HG03520 (cell line): ENCODE results near the gene CYP24A1.

Experiments
- ATAC-seq: cut with Tn5 transposase; IDR thresholded peaks from one replicate; pipeline ENCODE4 v1.9.1; 2021; ENCODE audit warnings: mild to moderate bottlenecking, moderate library complexity; ENCODE audit not compliant: unreplicated experiment

The CYP24A1 gene

DNA sequence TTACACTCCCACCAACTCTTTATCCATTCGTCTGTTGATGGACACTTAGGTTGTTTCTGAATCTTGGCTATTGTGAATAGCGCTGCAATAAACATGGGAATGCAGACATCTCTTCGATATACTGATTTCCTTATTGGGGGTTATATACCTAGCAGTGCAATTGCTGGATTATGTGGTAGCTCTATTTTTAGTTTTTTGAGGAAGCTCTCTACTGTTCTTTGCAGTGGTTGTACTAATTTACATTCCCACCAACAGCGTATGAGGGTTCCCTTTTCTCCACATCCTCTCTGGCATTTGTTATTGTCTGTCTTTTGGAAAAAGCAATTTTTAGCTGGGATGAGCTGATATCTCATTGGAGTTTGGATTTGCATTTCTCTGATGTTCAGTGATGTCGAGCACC, 29.5 kb upstream of the CYP24A1 start:
- ATAC-seq = no peak

- no peak for ATAC-seq
These were observed 27.6 kb upstream of the CYP24A1 start for GRCh38 chr20:54201268-54201846.

DNA sequence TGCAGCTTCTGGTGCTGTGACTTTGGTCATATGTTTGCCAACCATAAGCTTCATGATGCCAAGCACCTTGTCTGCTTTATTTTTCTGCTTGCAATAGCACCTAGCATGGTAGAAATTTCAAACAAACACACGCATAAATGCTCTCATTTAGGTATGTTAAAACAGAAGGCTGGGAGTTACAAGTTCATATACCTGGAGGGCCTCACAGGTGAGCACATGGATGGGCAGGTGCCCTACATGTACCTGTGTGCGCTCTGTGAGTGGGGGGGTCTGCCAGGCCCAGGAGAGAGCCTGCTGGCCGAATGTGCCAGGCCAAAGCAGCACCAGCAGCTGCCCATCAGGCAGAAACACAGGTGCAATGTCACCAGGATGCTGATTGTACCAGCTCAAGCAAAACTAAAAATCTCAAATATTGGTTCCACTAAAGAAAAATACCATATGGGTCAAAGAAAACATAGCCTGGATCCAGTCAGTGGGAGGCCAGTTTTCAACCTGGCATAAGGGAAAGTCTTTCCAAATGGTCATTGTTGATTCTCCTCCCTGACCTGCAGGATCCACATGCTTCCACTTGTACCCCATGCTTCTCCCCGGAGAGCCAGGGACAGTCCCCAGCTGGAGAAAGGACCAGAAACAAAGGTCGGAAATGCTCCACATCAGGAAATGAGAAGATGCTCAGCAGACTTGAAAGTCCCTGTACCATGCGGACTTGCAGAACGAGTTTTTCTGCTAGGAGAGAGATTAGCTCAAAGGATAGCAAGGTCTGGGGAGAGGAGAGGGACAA, 26.9 kb upstream of the CYP24A1 start:
- ATAC-seq = no peak

DNA sequence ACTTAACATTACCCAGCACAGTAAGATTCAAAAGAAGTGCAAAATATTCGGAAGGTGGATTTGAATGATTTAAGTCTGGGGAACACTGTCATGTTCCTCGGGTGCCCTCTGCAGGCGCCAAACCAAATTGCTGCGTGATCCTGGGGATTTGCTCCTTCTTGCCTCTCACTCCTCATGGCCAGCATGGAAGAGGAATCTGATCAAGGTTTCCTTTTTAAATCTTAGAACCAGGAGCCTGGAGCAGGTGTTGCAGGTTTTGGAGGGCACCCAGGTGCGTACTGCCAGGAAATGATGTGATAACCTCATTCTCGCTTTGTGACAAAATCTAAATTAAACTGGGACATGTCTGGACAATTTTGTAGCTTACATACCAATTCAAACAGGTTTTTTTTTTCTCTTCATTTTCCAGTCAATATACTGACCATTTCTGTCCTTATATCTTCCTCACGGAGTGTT, 26.0 kb upstream of the CYP24A1 start:
- no peak for ATAC-seq

DNA sequence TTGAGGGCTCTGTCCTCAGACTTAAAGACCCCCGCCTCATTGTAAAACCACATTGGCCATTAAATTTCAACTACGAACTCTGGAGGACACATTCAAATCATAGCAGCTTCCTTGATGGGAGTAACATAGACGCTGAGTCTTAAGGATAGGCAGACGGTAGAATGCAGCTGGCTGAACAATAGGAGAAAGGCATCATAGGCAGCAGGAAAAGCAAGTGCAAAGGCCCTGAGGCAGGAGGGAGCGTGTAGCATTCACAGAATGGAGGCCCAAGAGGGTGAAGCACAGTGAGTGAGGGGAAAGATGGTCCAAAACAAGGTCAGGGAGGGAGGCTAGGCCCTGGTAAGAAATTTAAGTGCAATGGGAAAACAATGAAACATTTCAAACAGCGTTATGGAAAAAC, 25.5 kb upstream of the CYP24A1 start:
- no peak for ATAC-seq

GRCh38 chr20:54197621-54198604, 24.1 kb upstream of the CYP24A1 start:
- no peak for ATAC-seq

GRCh38 chr20:54195483-54196472, 22.0 kb upstream of the CYP24A1 start:
- no peak for ATAC-seq

DNA sequence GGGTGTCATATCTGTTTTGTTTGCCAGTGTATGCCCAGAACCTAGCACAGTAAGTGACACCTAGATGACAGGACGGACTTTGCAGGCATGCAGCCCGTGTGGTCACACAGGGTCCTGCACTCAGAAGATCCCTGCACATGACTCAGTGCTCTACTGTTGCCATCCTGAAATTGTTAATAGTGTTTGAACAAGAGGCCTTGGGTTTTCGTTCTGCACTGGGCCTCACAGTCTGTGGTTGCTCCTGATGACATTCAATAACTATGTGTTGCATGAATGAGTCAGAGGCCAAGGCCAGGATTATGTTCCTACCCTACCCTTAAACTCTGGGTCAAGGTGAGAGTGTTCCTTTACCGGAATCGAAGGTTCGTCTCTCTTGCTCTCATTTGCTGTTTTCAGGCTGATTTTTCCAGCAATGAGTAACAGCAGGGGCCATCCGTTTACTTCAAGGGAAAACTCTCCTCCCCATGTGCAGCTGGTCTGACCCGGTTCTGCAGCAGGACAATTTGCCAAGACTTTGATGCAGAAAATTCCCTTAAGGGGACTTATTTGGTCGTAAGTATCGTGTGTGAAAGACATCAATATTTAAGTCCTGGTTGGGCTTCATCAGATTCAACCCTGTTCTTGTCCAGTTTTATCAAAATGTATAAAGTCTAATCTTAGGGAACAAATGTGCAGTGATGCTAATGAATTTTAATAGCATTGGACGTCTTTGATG, 21.1 kb upstream of the CYP24A1 start:
- ATAC-seq = no peak

- ATAC-seq = no peak
These were observed 20.0 kb upstream of the CYP24A1 start for GRCh38 chr20:54193817-54194216.

DNA sequence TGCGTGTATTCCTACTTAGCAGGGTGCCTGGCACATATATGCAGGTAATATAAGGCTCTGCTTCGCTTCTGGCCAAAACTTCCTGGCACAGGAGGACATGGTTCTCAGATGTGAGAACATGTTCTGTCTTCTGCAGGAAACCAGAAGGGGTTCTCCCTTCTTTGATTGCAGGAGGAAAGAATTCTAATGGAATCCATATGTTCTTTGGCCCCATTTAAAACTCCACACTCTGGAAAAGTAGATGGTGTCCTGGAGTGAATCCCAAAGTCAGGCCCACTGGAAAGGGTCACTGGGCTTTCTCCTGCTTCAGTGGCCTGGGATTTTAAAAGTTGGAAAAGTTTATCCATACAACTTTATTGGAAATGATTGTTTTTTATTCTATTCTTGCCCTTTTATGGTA, 16.4 kb upstream of the CYP24A1 start:
- ATAC-seq = no peak

GRCh38 chr20:54189630-54190029, 15.8 kb upstream of the CYP24A1 start:
- ATAC-seq = no peak

- ATAC-seq = no peak
These were observed 14.5 kb upstream of the CYP24A1 start for GRCh38 chr20:54188132-54188849.

GRCh38 chr20:54184904-54185626, 11.3 kb upstream of the CYP24A1 start:
- ATAC-seq = no peak

DNA sequence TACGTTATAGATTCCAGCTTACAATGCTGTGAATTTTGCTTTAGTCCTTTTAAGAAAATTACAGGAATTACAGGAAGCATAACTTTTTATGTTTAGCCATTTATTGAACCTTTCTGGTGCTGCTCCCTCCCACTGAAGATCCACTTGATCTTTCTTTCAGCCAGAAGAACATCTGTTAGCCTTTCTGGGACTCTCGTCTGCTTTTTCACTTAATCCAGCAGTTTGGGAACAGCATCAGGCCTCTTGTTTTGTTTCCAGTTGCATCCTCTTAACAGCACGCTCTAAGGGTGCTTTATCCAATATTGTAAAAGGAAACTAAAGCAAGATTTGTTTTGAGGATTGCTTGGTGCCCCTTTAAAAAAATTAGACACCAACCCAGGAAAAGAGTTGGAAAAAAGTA, 10.3 kb upstream of the CYP24A1 start:
- ATAC-seq = no peak

DNA sequence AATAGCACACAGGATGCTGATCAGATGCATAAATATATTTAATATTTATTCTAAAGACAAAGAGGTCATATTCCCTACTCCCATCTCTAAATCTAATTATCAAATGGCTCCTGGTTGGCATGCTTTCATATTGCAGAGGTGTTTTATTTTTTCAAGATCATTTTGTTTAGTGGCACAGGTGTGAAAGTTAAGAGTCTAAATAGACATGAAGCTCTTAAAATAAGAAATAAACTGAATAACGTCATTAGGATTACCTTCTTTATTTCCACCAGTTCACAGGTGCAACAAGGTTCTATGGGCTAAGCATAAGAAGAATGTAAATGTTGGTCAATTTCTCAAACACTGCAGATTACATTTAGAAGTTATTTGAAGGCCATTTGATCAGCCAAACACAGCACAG, 7.1 kb upstream of the CYP24A1 start:
- no peak for ATAC-seq

- no peak for ATAC-seq
These were observed 6.2 kb upstream of the CYP24A1 start for GRCh38 chr20:54179946-54180345.

GRCh38 chr20:54178256-54178655, 4.5 kb upstream of the CYP24A1 start:
- no peak for ATAC-seq

DNA sequence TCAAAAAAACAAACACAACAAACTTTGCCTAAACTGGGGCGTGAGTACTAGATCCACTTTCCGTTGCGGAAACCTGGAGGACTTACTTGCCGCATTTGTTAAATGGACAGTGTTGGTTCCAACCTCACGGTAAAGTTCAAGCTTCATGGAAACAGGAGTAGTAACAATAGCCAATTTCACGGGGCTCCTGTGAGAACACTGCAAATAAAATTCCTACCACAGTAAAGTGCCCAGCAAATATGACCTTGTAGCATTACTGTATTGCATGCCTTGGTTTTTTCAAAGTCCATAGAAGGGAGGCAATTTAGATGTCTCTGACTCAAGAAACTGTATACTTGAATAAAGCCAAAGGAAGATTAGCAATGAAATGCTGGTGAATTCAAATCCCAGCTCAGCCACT, 3.6 kb upstream of the CYP24A1 start:
- ATAC-seq = no peak
